Tibial nerve (tissue), 4 donors: Measurements from ENCODE around the gene HGS.

Experiments
- EP300 ChIP-seq, 2 donors: sonication (generic); formaldehyde crosslinking; IDR thresholded peaks; one replicate each; pipeline ENCODE4 v1.6.1; 2017; ENCODE audit warnings: antibody characterized with exemption in 2 of 2, mild to moderate bottlenecking in 1 of 2
- POLR2A ChIP-seq, 2 donors: fragments of 450-650 bp; IDR thresholded peaks; one replicate each; pipeline ENCODE4 v1.6.1; 2017; ENCODE audit warnings: antibody characterized with exemption in 2 of 2, mild to moderate bottlenecking in 2 of 2, moderate library complexity in 2 of 2
- TF ChIP-seq, protein P1 (sequence below), 5 experiments: fragments of 200-600 bp in 3 of 5; fragments of 450-650 bp in 2 of 5; sonication (generic) in 3 of 5; IDR thresholded peaks; one replicate each; pipeline ENCODE4 v1.5.1; 2016 to 2019; ENCODE audit warnings: antibody characterized with exemption in 5 of 5, mild to moderate bottlenecking in 3 of 5, moderate library complexity in 2 of 5

- TF ChIP-seq, protein P1, sequence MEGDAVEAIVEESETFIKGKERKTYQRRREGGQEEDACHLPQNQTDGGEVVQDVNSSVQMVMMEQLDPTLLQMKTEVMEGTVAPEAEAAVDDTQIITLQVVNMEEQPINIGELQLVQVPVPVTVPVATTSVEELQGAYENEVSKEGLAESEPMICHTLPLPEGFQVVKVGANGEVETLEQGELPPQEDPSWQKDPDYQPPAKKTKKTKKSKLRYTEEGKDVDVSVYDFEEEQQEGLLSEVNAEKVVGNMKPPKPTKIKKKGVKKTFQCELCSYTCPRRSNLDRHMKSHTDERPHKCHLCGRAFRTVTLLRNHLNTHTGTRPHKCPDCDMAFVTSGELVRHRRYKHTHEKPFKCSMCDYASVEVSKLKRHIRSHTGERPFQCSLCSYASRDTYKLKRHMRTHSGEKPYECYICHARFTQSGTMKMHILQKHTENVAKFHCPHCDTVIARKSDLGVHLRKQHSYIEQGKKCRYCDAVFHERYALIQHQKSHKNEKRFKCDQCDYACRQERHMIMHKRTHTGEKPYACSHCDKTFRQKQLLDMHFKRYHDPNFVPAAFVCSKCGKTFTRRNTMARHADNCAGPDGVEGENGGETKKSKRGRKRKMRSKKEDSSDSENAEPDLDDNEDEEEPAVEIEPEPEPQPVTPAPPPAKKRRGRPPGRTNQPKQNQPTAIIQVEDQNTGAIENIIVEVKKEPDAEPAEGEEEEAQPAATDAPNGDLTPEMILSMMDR (IDR thresholded peaks at IDR 0.05), result no peak
- TF ChIP-seq POLR2A (IDR thresholded peaks at IDR 0.05) (no peak), EP300 (IDR thresholded peaks at IDR 0.05) (no peak)
Observed at GRCh38 chr17:81741049-81741593, 57.3 kb downstream of the HGS start.
